ENCODE results near the gene EPHA3.

The EPHA3 gene

GRCh38 chr3:89368846-89369245 is 261.4 kb downstream of the EPHA3 start:
- no peak for DNase-seq

GRCh38 chr3:89372456-89372855 is 265.0 kb downstream of the EPHA3 start:
- no peak for DNase-seq

GRCh38 chr3:89373434-89373833 is 266.0 kb downstream of the EPHA3 start:
- no peak for DNase-seq

- no peak for DNase-seq
Observed at GRCh38 chr3:89375451-89375850, 268.0 kb downstream of the EPHA3 start.

- no peak for DNase-seq
Observed at GRCh38 chr3:89380016-89380415, 272.6 kb downstream of the EPHA3 start.

- DNase-seq = no peak
Observed at GRCh38 chr3:89392991-89393390, 285.6 kb downstream of the EPHA3 start.

- DNase-seq = no peak
Observed at GRCh38 chr3:89395456-89395855, 288.0 kb downstream of the EPHA3 start.

GRCh38 chr3:89395996-89396395 is 288.6 kb downstream of the EPHA3 start:
- no peak for DNase-seq

GRCh38 chr3:89402051-89402450 is 294.6 kb downstream of the EPHA3 start:
- no peak for DNase-seq

GRCh38 chr3:89405176-89405575 is 297.8 kb downstream of the EPHA3 start:
- DNase-seq = no peak

- no peak for DNase-seq
Observed at GRCh38 chr3:89405593-89405992, 298.2 kb downstream of the EPHA3 start.

- no peak for DNase-seq
Observed at GRCh38 chr3:89411201-89411600, 303.8 kb downstream of the EPHA3 start.

- DNase-seq = no peak
Observed at GRCh38 chr3:89414270-89414669, 306.8 kb downstream of the EPHA3 start.

- DNase-seq = no peak
Observed at GRCh38 chr3:89419647-89420241, 312.3 kb downstream of the EPHA3 start.

- DNase-seq = no peak
Observed at GRCh38 chr3:89426060-89426459, 318.6 kb downstream of the EPHA3 start.

GRCh38 chr3:89434621-89435380 is 327.4 kb downstream of the EPHA3 start:
- no peak for DNase-seq

- no peak for DNase-seq
Observed at GRCh38 chr3:89436846-89437245, 329.4 kb downstream of the EPHA3 start.

- DNase-seq = no peak
Observed at GRCh38 chr3:89440386-89440785, 333.0 kb downstream of the EPHA3 start.

- no peak for DNase-seq
Observed at GRCh38 chr3:89441141-89441540, 333.7 kb downstream of the EPHA3 start.

GRCh38 chr3:89446593-89446992 is 339.2 kb downstream of the EPHA3 start:
- no peak for DNase-seq

- no peak for DNase-seq
Observed at GRCh38 chr3:89447243-89447642, 339.8 kb downstream of the EPHA3 start.

GRCh38 chr3:89449086-89449485 is 341.7 kb downstream of the EPHA3 start:
- no peak for DNase-seq

GRCh38 chr3:89452066-89452465 is 344.6 kb downstream of the EPHA3 start:
- DNase-seq = no peak

- DNase-seq = no peak
Observed at GRCh38 chr3:89455240-89455639, 347.8 kb downstream of the EPHA3 start.

- no peak for DNase-seq
Observed at GRCh38 chr3:89467898-89468363, 360.5 kb downstream of the EPHA3 start.
